Measurements from ENCODE around the gene SLC35F4. TPM values are rescaled to one million over a fixed set of nuclear protein-coding genes. Genes with fewer than 3 reads are reported as not detected.
"Not testable (repeated sequence)": the region's sequence is repeated elsewhere in the genome, so short reads cannot be mapped to it uniquely, and the experiment has no call there.

Gene SLC35F4
- total and polyA plus RNA-seq, 4 donors = 2.4 to 15.6 (median 12.6) TPM

DNA sequence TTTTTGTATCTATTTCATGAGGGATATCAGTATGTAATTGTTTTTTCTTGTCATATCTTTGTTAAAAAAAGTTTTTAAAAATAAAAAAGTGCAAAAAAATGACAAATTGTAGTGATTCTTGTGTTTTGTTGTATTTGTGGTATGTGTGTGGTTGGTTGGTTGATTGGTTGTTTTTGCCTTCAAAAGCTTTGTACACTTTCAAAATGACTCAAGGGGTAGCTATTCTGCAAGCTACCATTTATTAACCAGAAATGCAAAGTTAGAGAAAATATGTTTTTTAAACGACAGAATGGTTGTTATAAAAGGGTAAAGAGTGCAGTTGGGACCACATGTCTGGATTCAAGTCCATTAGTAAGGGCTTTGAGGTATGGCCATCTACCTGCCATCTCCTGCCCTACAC, 119.3 kb downstream of the SLC35F4 start:
- no CpG with 5 or more reads among the region's 1 CpG for WGBS (ENCODE audit: insufficient coverage)
- DNase-seq (ENCODE audit: low read depth in 4 of 6, low spot score in 6 of 6) = no peak
- no peaks in the 10 kb centered on the region for H3K36me3 ChIP-seq (ENCODE audit: control insufficient read depth, insufficient read depth, low read length)
- no peaks in the 10 kb centered on the region for H3K4me1 ChIP-seq (ENCODE audit: control insufficient read depth, insufficient read depth, low read length)
- H3K4me3 ChIP-seq (ENCODE audit: low read depth, low read length) = no peak overlapping the region
- no peaks in the 10 kb centered on the region for H3K9me3 ChIP-seq (ENCODE audit: control insufficient read depth, insufficient read depth, low read length)
- H3K27me3 ChIP-seq (ENCODE audit: control insufficient read depth, insufficient read depth, low read length) = no peaks in the 10 kb centered on the region
- no peak overlapping the region for H3K27ac ChIP-seq (ENCODE audit: low read depth, low read length)

DNA sequence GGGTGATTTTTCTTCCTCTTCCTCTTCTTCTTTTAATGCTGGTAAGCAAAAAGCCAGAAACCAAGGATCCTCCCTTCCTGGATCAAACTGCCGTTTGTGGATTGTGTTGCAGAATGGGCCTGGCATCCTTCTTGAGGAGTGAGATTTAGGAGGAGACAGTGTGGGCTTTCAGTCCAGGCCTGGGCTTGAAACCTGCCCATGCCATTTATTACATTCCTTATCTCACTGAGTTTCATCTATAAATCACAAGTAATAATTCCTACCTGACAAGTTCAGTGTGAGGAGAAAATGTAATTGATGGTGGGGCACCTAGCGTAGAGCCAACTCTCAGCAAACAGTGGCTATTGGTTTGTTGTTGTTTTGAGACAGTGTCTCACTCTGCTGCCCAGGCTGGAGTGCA, 126.4 kb downstream of the SLC35F4 start:
- 100% methylated on average over 1 of the region's 2 CpGs for WGBS (ENCODE audit: insufficient coverage)
- H3K4me1 ChIP-seq (ENCODE audit: control insufficient read depth, insufficient read depth, low read length) = no peaks in the 10 kb centered on the region

DNA sequence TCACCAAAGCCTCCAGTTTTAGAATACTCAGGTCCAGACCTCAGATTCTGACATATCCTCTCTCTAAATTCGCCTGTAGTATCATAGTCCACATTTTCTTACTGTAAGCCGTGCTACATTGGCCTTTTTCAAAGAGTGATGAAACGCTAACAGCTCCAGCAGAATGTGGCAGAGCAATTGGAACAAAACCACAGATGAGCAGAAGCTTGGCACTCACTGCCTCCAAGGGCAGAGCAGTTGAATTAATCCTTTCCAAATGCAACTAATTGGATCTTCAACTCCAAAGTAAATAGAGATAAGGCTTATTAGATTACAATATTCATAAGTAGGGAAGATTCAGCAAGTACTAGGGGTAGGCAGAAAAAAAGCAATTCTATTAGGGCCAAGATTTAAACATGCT, 128.3 kb downstream of the SLC35F4 start:
- 76% methylated on average over 3 of the region's 3 CpGs for WGBS (ENCODE audit: insufficient coverage)
- Histone ChIP-seq H3K36me3 (ENCODE audit: control insufficient read depth, insufficient read depth, low read length) (no peaks in the 10 kb centered on the region), H3K9me3 (ENCODE audit: control insufficient read depth, insufficient read depth, low read length) (no peaks in the 10 kb centered on the region), H3K27ac (ENCODE audit: low read depth, low read length) (no peak overlapping the region), H3K27me3 (ENCODE audit: control insufficient read depth, insufficient read depth, low read length) (no peaks in the 10 kb centered on the region), H3K4me3 (ENCODE audit: low read depth, low read length) (no peak overlapping the region), H3K4me1 (ENCODE audit: control insufficient read depth, insufficient read depth, low read length) (no peaks in the 10 kb centered on the region)
- peak in 1 of 6 donors; percentile 32 for DNase-seq (ENCODE audit: low read depth in 4 of 6, low spot score in 6 of 6)

More for the DNA sequence above, 126.4 kb downstream of the SLC35F4 start:
- DNase-seq (ENCODE audit: low read depth in 4 of 6, low spot score in 6 of 6) = no peak
- Histone ChIP-seq H3K36me3 (ENCODE audit: control insufficient read depth, insufficient read depth, low read length) (no peaks in the 10 kb centered on the region), H3K27ac (ENCODE audit: low read depth, low read length) (no peak overlapping the region), H3K27me3 (ENCODE audit: control insufficient read depth, insufficient read depth, low read length) (no peaks in the 10 kb centered on the region), H3K4me3 (ENCODE audit: low read depth, low read length) (no peak overlapping the region), H3K9me3 (ENCODE audit: control insufficient read depth, insufficient read depth, low read length) (no peaks in the 10 kb centered on the region)

DNA sequence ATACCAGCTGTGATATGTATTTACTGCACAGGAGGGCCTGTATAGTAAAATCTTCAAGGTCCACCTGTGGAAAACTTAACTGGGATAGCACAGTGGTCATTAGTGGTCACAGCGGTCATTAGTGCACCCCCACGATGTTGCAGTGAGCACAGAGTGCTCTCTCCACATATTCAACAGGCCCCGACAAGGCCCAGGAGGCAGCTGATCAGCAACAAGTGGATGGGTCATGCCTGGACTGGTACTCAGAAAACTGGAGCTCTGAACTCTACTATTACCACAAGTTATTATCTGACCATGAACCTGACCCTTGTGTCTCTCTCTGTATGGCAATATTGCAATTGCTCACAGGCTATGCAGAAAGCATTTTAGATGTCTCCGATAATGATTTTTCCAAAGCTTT, 129.5 kb downstream of the SLC35F4 start:
- WGBS (ENCODE audit: insufficient coverage) = 95% methylated on average over 3 of the region's 4 CpGs

DNA sequence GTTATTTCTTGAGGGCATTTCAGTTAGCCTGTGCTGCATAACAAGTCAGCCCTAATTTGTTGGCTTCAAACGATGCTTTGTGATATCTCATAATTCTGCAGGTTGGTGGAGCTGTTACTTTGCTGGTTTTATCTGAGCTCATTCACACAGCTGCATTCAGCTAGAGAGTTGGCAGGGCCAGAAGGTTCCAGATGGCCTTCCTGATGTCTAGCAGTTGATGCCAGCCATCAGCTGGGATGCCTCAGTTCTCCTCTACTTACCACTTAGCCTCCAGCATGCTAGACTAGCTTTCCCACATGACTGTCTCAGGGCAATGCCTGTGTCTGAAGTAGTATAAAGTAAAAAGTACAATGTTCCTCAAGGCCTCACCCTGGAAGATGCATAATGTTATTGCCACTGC, 130.6 kb downstream of the SLC35F4 start:
- Histone ChIP-seq H3K27me3 (ENCODE audit: control insufficient read depth, insufficient read depth, low read length) (no peaks in the 10 kb centered on the region), H3K4me3 (ENCODE audit: low read depth, low read length) (no peak overlapping the region), H3K4me1 (ENCODE audit: control insufficient read depth, insufficient read depth, low read length) (no peaks in the 10 kb centered on the region), H3K36me3 (ENCODE audit: control insufficient read depth, insufficient read depth, low read length) (no peaks in the 10 kb centered on the region), H3K27ac (ENCODE audit: low read depth, low read length) (no peak overlapping the region), H3K9me3 (ENCODE audit: control insufficient read depth, insufficient read depth, low read length) (no peaks in the 10 kb centered on the region)
- WGBS (ENCODE audit: insufficient coverage) = 89% methylated on average over 1 of the region's 1 CpG
- DNase-seq (ENCODE audit: low read depth in 4 of 6, low spot score in 6 of 6) = peak in 2 of 6 donors; percentile 28 to 65

More for the DNA sequence above, 129.5 kb downstream of the SLC35F4 start:
- DNase-seq (ENCODE audit: low read depth in 4 of 6, low spot score in 6 of 6) = no peak
- no peaks in the 10 kb centered on the region for H3K9me3 ChIP-seq (ENCODE audit: control insufficient read depth, insufficient read depth, low read length)
- no peaks in the 10 kb centered on the region for H3K36me3 ChIP-seq (ENCODE audit: control insufficient read depth, insufficient read depth, low read length)
- H3K27me3 ChIP-seq (ENCODE audit: control insufficient read depth, insufficient read depth, low read length) = no peaks in the 10 kb centered on the region
- H3K4me1 ChIP-seq (ENCODE audit: control insufficient read depth, insufficient read depth, low read length) = no peaks in the 10 kb centered on the region
- no peak overlapping the region for H3K27ac ChIP-seq (ENCODE audit: low read depth, low read length)
- no peak overlapping the region for H3K4me3 ChIP-seq (ENCODE audit: low read depth, low read length)

DNA sequence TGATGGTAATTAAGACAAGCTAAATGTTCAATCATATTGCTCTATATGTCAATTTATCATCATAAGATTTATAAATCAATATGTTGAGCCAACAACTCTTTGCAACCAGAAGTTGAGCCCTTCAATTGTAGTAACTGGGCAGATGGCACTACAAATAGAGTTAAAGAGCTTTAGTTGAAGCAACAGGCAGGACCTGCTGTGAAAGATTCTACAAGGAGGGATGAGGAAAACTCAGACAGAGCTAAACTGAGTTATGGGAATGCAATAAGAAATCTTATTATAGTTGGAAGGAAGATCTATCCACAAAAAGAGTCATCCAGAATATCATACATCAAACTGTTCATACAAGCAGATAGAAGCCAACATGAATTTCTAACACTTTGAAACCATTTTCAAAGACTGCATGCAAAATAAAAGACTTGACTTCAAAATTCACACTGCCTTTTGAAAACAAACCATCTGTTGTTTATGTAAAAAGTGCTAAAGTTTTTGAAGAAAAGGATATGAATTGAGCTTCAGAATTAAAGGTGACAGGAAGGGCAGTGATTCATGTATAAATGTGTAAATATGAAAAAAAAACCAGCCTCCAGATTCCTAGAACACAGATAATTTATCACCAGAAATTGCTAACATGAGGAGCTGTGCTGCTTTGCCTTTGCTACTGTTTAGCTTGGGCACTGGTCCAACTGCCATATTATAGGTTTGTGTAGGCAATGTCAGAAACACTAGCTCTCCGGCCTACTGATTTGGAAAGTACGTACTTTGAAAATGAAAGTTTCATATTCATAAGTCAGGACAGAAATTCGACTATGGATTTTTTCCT, 133.2 kb downstream of the SLC35F4 start:
- WGBS (ENCODE audit: insufficient coverage) = no CpG with 5 or more reads among the region's 3 CpGs
- no peak overlapping the region for H3K4me3 ChIP-seq (ENCODE audit: low read depth, low read length)
- H3K27ac ChIP-seq (ENCODE audit: low read depth, low read length) = no peak overlapping the region
- H3K9me3 ChIP-seq (ENCODE audit: control insufficient read depth, insufficient read depth, low read length) = no peaks in the 10 kb centered on the region
- DNase-seq (ENCODE audit: low read depth in 4 of 6, low spot score in 6 of 6) = peak in 2 of 6 donors; percentile 66 to 89
- no peaks in the 10 kb centered on the region for H3K27me3 ChIP-seq (ENCODE audit: control insufficient read depth, insufficient read depth, low read length)
- H3K4me1 ChIP-seq (ENCODE audit: control insufficient read depth, insufficient read depth, low read length) = peaks cover 5% of the 10 kb centered on the region
- no peaks in the 10 kb centered on the region for H3K36me3 ChIP-seq (ENCODE audit: control insufficient read depth, insufficient read depth, low read length)

DNA sequence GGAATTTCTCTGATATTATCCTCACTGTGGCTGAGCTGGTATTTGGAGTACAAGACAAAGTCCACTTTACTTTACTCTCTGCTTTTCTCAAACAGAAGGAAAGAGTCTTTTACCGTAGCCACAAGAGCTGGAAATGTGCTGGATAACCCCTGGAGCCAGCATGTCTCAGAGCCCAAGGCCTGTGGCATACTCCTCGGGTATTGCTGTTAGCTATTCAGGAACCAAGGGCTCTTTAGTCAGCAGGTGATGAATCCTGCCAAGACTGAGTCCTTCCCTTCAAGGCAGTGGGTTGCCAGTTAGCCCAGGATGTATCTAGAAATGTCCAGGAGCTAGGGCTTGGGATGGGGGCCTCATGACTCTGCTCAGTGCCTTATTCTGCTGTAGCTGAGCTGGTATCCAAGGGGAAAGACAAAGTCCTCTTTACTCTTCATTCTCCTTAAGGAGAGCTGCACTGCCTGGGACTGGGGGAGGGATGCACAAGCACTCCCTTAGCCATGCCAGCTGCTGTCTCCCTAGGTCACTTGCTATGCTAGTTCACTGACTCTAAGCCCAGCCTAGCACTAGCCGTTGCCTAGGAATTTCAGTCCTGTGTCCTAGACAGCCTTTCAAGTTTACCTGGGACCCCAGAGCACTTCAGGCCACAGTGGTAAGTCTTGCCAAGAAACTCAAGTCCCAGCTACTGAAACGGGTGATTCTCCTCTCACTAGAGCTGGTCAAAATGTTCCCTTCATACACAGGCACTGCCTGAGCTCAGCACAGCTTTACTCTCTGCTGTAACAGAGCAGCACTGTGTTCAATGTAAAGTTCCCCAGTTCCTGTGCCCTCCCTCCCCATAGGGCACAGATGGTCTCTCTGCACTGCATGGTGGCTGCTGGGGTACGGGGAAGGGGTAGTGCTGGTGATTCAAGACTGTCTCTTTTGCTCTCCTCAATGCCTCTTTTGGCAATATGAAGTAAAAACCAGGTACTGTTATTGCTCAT, 136.4 kb downstream of the SLC35F4 start:
- H3K36me3 ChIP-seq (ENCODE audit: control insufficient read depth, insufficient read depth, low read length) = no peaks in the 10 kb centered on the region
- H3K9me3 ChIP-seq (ENCODE audit: control insufficient read depth, insufficient read depth, low read length) = no peaks in the 10 kb centered on the region
- 62% methylated on average over 4 of the region's 5 CpGs for WGBS (ENCODE audit: insufficient coverage)
- H3K27me3 ChIP-seq (ENCODE audit: control insufficient read depth, insufficient read depth, low read length) = no peaks in the 10 kb centered on the region
- peak in 1 of 6 donors; percentile 29 for DNase-seq (ENCODE audit: low read depth in 4 of 6, low spot score in 6 of 6)
- H3K27ac ChIP-seq (ENCODE audit: low read depth, low read length) = no peak overlapping the region
- H3K4me3 ChIP-seq (ENCODE audit: low read depth, low read length) = no peak overlapping the region
- peaks cover 5% of the 10 kb centered on the region for H3K4me1 ChIP-seq (ENCODE audit: control insufficient read depth, insufficient read depth, low read length)

DNA sequence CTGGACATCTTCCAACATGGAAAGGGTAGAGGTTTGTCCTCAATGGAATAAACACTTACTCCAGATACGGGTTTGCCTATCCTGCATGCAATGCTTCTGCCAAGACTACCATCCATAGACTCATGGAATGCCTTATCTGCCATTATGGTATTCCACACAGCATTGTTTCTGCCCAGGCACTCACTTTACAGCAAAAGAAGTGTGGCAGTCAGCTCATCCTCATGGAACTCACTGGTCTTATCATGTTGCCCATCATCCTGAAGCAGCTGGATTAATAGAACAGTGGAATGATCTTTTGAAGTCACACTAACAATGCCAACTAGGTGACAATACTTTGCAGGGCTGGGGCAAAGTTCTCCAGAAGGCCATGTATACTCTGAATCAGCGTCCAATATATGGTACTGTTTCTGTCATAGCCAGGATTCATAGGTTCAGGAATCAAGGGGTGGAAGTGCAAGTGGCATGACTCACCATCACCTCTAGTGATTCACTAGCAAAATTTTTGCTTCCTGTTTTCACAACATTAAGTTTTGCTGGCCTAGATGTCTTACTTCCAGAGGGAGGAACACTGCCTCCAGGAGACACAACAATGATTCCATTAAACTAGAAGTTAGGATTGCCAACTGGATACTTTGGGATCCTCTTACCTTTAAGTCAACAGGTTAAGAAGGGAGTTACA, 140.4 kb downstream of the SLC35F4 start:
- Histone ChIP-seq H3K27ac (ENCODE audit: low read depth, low read length) (no peak overlapping the region), H3K4me3 (ENCODE audit: low read depth, low read length) (no peak overlapping the region), H3K27me3 (ENCODE audit: control insufficient read depth, insufficient read depth, low read length) (no peaks in the 10 kb centered on the region), H3K4me1 (ENCODE audit: control insufficient read depth, insufficient read depth, low read length) (peaks cover 5% of the 10 kb centered on the region), H3K9me3 (ENCODE audit: control insufficient read depth, insufficient read depth, low read length) (no peaks in the 10 kb centered on the region), H3K36me3 (ENCODE audit: control insufficient read depth, insufficient read depth, low read length) (no peaks in the 10 kb centered on the region)
- DNase-seq (ENCODE audit: low read depth in 4 of 6, low spot score in 6 of 6) = no peak
- 65% methylated on average over 2 of the region's 2 CpGs for WGBS (ENCODE audit: insufficient coverage)

DNA sequence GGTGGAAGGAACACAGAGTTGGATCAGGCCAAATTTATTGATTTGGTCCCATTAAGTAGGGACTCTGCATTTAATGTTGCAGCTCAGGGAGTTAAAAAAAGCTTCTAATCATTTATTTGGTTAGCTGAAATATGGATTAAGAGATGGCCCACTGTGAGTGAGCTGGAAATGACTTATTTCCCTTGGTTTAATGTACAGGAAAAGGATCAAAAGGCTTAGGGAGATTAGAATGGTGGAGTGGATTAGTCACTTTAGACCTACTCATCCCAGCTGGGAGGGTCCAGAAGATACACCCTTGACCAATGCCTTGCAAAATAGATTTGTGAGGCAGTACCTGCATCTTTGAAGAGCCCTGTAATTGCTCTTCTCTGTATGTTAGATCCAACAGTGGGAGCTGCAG, 143.8 kb downstream of the SLC35F4 start:
- not testable (repeated sequence) for H3K27ac ChIP-seq (ENCODE audit: low read depth, low read length); H3K9me3 ChIP-seq (ENCODE audit: control insufficient read depth, insufficient read depth, low read length); DNase-seq (ENCODE audit: low read depth in 4 of 6, low spot score in 6 of 6); H3K4me1 ChIP-seq (ENCODE audit: control insufficient read depth, insufficient read depth, low read length); H3K27me3 ChIP-seq (ENCODE audit: control insufficient read depth, insufficient read depth, low read length); H3K4me3 ChIP-seq (ENCODE audit: low read depth, low read length); H3K36me3 ChIP-seq (ENCODE audit: control insufficient read depth, insufficient read depth, low read length)

Data from spinal cord (tissue), 10 donors.